Caco-2 (cell line): ENCODE results near the gene HTR4. TPM values are rescaled to one million over a fixed set of nuclear protein-coding genes. Genes with fewer than 3 reads are reported as not detected.

Experiments used
- BruUV-seq: library from RNA; stranded (reverse); fragments of 400-500 nt; replicated peaks from 2 replicates; lab custom pipeline; 2021; lab: Mats Ljungman, UMichigan
- CTCF ChIA-PET: fragments of 300-600 bp; sonication (Branson Sonifier 250); formaldehyde crosslinking; loops from one replicate; lab custom pipeline; 2022; ENCODE audit warnings: antibody characterized with exemption; lab: Charles Lee
- POLR2A ChIA-PET: fragments of 300-600 bp; sonication (Branson Sonifier 250); formaldehyde crosslinking; loops from one replicate; lab custom pipeline; 2022; ENCODE audit warnings: antibody characterized with exemption; lab: Charles Lee
- DNase-seq, 2 experiments: peaks; one replicate each; pipeline versions ENCODE4 v3.0.0 to v3.0.0-alpha.2; 2020 to 2022
- H3K27me3 ChIP-seq: replicated peaks from 2 replicates; pipeline ENCODE4 v1.6.0; 2011; ENCODE audit warnings: low read length; ENCODE audit not compliant: control insufficient read depth, insufficient read depth
- H3K36me3 ChIP-seq: 2 replicates; pipeline ENCODE4 v1.5.1; 2011; ENCODE audit warnings: low read length; ENCODE audit not compliant: control insufficient read depth, insufficient read depth
- H3K4me1 ChIP-seq: fragments of 250-450 bp; sonication (Bioruptor Pico); 2 replicates; pipeline ENCODE4 v1.5.1; 2020; ENCODE audit warnings: mild to moderate bottlenecking
- H3K4me3 ChIP-seq: 2 replicates; pipeline ENCODE4 v1.5.1; 2011; ENCODE audit warnings: low read depth, mild to moderate bottlenecking, control low read depth, low read length
- H3K9me3 ChIP-seq: fragments of 250-450 bp; sonication (Bioruptor Pico); 2 replicates; pipeline ENCODE4 v1.5.1; 2020; ENCODE audit warnings: mild to moderate bottlenecking, moderate library complexity
- H3K27ac Mint-ChIP-seq: one replicate; pipeline ENCODE4 v1.8.0; 2022; ENCODE audit warnings: mixed read lengths; ENCODE audit not compliant: unreplicated experiment
- H3K27me3 Mint-ChIP-seq: one replicate; pipeline ENCODE4 v1.8.0; 2022; ENCODE audit warnings: mixed read lengths; ENCODE audit not compliant: insufficient read depth, unreplicated experiment
- H3K36me3 Mint-ChIP-seq: one replicate; pipeline ENCODE4 v1.8.0; 2022; ENCODE audit warnings: mild to moderate bottlenecking, mixed read lengths; ENCODE audit not compliant: insufficient read depth, unreplicated experiment
- H3K4me1 Mint-ChIP-seq: one replicate; pipeline ENCODE4 v1.8.0; 2022; ENCODE audit warnings: low read depth, mixed read lengths; ENCODE audit not compliant: unreplicated experiment
- H3K4me3 Mint-ChIP-seq: one replicate; pipeline ENCODE4 v1.8.0; 2022; ENCODE audit warnings: mild to moderate bottlenecking, moderate library complexity, mixed read lengths; ENCODE audit not compliant: unreplicated experiment
- H3K9me3 Mint-ChIP-seq: one replicate; pipeline ENCODE4 v1.8.0; 2022; ENCODE audit warnings: mixed read lengths; ENCODE audit not compliant: unreplicated experiment
- intact Hi-C: fragments of 100-400 bp; cut with micrococcal nuclease; formaldehyde crosslinking; loops from one replicate; pipeline ENCODE4 v1.10.0; 2022; ENCODE audit not compliant: unreplicated experiment
- total RNA-seq: library from RNA; stranded (reverse); gene quantifications from 2 replicates; pipeline ENCODE4 v1.2.3, GENCODE V29; 2022
- TF ChIP-seq, protein P1 (sequence below), 2 experiments: fragments of 200-600 bp in 1 of 2; IDR thresholded peaks; 1 replicate in 1 of 2; 2 replicates in 1 of 2; pipeline versions ENCODE4 v1.5.1 to v1.8.0; 2011 to 2022; ENCODE audit warnings: antibody characterized with exemption in 1 of 2, control low read depth in 1 of 2, inconsistent platforms in 1 of 2, low read depth in 1 of 2, low read length in 1 of 2, mild to moderate bottlenecking in 1 of 2, moderate library complexity in 1 of 2; ENCODE audit not compliant: insufficient read depth in 1 of 2, severe bottlenecking in 1 of 2, unreplicated experiment in 1 of 2

Gene HTR4
- total RNA-seq, 1 experiment from 2014 or later = not detected

DNA sequence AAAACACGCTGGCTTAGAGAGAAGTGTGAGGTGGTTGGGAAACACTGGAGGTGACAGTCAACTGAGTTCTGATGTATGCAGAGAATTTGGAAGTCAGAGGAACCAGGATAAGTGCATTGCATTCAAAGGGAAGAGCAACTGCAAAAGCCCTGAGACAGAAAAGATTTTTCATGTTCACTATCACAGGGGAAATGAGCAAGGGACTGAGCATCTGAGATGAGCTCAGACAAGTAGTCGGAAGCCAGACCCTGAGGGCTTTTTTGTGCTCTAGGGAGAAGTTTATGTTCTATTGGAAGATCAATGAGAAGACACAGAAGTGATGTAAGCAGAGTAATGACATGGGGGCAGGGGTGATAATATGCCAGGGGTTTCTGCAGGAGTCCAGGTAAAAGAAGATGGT is 97.5 kb downstream of the HTR4 start:
- peaks cover 7% of the 10 kb centered on the region for H3K27me3 Mint-ChIP-seq
- no peaks in the 10 kb centered on the region for H3K4me1 Mint-ChIP-seq
- H3K9me3 Mint-ChIP-seq = no peaks in the 10 kb centered on the region
- no peaks in the 10 kb centered on the region for H3K27me3 ChIP-seq
- BruUV-seq = no TSS peak
- H3K36me3 ChIP-seq = no peaks in the 10 kb centered on the region
- H3K4me3 Mint-ChIP-seq = no peak overlapping the region
- CTCF ChIA-PET = no interaction called here
- no peaks in the 10 kb centered on the region; the same call in 1 of the 2 replicates for H3K4me1 ChIP-seq
- H3K36me3 Mint-ChIP-seq = no peaks in the 10 kb centered on the region
- intact Hi-C loops = no loop called here
- POLR2A ChIA-PET = no interaction called here
- no peak overlapping the region for H3K4me3 ChIP-seq
- no peaks in the 10 kb centered on the region for H3K9me3 ChIP-seq
- no peak for DNase-seq
- no peak overlapping the region for H3K27ac Mint-ChIP-seq
- TF ChIP-seq, protein P1, sequence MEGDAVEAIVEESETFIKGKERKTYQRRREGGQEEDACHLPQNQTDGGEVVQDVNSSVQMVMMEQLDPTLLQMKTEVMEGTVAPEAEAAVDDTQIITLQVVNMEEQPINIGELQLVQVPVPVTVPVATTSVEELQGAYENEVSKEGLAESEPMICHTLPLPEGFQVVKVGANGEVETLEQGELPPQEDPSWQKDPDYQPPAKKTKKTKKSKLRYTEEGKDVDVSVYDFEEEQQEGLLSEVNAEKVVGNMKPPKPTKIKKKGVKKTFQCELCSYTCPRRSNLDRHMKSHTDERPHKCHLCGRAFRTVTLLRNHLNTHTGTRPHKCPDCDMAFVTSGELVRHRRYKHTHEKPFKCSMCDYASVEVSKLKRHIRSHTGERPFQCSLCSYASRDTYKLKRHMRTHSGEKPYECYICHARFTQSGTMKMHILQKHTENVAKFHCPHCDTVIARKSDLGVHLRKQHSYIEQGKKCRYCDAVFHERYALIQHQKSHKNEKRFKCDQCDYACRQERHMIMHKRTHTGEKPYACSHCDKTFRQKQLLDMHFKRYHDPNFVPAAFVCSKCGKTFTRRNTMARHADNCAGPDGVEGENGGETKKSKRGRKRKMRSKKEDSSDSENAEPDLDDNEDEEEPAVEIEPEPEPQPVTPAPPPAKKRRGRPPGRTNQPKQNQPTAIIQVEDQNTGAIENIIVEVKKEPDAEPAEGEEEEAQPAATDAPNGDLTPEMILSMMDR (IDR thresholded peaks at IDR 0.05; ENCODE audit: insufficient read depth in 1 of 2, low read depth in 1 of 2, low read length in 1 of 2, severe bottlenecking in 1 of 2, unreplicated experiment in 1 of 2) = no peak

DNA sequence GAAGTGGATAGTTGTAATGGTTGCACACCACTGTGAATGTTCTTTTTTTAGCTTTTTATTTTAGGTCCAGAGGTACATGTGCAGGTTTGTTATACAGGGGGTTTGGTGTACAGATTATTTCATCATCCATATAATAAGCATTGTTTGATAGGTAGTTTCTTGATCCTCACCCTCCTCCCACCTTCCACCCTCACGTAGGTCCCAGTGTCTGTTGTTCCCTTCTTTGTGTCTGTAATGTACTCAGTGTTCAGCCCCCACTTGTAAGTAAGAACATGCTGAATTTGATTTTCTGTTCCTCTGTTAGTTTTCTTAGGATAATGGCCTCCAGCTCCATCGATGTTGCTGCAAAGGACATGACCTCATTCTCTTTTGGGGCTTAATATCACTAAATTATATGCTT is 99.7 kb downstream of the HTR4 start:
- CTCF ChIA-PET = interaction anchor here (1.4 kb wide), 1 partner anchor 176 kb away, joined by 4 read pairs; no protein-coding TSS in a partner anchor

DNA sequence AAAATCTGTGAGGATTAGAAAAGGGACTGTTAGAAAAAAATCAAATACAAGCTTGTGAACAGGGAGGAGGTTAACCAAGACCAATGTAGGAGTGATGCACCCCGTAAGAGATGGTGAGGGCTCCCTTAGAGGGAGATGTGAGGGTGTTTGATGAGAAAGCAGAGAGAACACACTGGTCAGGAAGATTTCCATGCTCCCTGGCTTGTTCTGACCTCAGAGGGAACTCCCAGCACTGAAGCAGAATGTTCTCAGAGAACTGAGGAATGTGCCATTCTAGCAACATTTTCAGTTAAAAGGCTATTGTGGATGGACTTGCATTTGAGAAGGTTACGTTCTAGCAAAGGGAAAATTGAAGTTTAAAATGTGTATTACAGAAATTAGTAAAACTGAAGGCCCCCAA is 110.6 kb downstream of the HTR4 start:
- Mint-ChIP-seq H3K36me3 (no peaks in the 10 kb centered on the region), H3K27ac (no peak overlapping the region), H3K9me3 (no peaks in the 10 kb centered on the region), H3K4me1 (no peaks in the 10 kb centered on the region), H3K27me3 (peaks cover 25% of the 10 kb centered on the region), H3K4me3 (no peak overlapping the region)
- intact Hi-C loops = no loop called here
- no peaks in the 10 kb centered on the region for H3K4me1 ChIP-seq
- H3K9me3 ChIP-seq = no peaks in the 10 kb centered on the region
- H3K4me3 ChIP-seq = no peak overlapping the region
- no peaks in the 10 kb centered on the region for H3K27me3 ChIP-seq
- TF ChIP-seq, protein P1 (IDR thresholded peaks at IDR 0.05; ENCODE audit: insufficient read depth in 1 of 2, low read depth in 1 of 2, low read length in 1 of 2, severe bottlenecking in 1 of 2, unreplicated experiment in 1 of 2) = no peak
- no peaks in the 10 kb centered on the region for H3K36me3 ChIP-seq
- DNase-seq = no peak
- ChIA-PET CTCF (no interaction called here), POLR2A (no interaction called here)
- no TSS peak for BruUV-seq

More for the DNA sequence above, 99.7 kb downstream of the HTR4 start:
- peaks cover 11% of the 10 kb centered on the region for H3K27me3 Mint-ChIP-seq
- no peak for DNase-seq
- intact Hi-C loops = no loop called here
- H3K36me3 Mint-ChIP-seq = no peaks in the 10 kb centered on the region
- H3K4me1 Mint-ChIP-seq = no peaks in the 10 kb centered on the region
- Histone ChIP-seq H3K36me3 (no peaks in the 10 kb centered on the region), H3K4me1 (no peaks in the 10 kb centered on the region), H3K27me3 (no peaks in the 10 kb centered on the region), H3K4me3 (no peak overlapping the region), H3K9me3 (no peaks in the 10 kb centered on the region)
- H3K4me3 Mint-ChIP-seq = no peak overlapping the region
- TF ChIP-seq, protein P1 (IDR thresholded peaks at IDR 0.05; ENCODE audit: insufficient read depth in 1 of 2, low read depth in 1 of 2, low read length in 1 of 2, severe bottlenecking in 1 of 2, unreplicated experiment in 1 of 2) = no peak
- no peaks in the 10 kb centered on the region for H3K9me3 Mint-ChIP-seq
- no peak overlapping the region for H3K27ac Mint-ChIP-seq
- POLR2A ChIA-PET = no interaction called here
- BruUV-seq = no TSS peak
